ENCODE data around the gene CCDC89. TPM values are rescaled to one million over a fixed set of nuclear protein-coding genes. Genes with fewer than 3 reads are reported as not detected.

Gene CCDC89
- 2.6 and 5.6 TPM in 2 replicates for total RNA-seq (ENCODE audit: low replicate concordance)

DNA sequence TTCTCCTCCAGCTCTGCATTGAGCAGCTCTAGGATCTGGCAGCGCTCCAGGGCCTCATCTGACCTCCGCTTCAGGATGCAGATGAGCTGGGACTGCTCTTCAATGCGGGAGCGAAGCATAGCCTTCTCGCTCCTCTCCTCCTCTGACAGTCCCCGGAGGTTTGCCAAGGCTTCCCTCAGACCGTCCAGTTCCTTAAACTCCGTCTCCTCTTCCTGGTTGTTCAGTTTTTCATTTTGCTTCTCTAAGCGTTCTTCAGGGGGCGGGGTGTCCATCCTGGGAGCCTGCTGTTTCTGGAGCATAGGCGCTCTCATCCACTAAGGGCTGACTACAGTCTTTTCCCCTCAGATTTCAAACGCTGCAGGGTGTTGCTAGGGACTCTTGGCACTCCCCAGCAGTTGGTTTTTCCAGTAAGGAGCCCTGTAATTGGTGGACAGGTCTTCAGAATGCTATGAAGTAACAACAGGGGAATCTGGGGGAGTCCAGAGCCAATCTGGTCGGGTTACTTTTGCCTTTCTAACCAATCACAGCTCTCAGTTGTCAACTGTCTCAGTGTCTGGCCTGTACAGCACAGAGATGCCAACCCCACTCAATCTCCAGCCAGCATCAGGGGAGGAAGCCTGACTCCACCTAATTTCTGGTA is at the start of gene CCDC89:
Gene CCDC89 (minus strand): TSS at position 376 of the 640 bp plus-strand sequence. CDS start 65 bp downstream, at position 311.

DNA sequence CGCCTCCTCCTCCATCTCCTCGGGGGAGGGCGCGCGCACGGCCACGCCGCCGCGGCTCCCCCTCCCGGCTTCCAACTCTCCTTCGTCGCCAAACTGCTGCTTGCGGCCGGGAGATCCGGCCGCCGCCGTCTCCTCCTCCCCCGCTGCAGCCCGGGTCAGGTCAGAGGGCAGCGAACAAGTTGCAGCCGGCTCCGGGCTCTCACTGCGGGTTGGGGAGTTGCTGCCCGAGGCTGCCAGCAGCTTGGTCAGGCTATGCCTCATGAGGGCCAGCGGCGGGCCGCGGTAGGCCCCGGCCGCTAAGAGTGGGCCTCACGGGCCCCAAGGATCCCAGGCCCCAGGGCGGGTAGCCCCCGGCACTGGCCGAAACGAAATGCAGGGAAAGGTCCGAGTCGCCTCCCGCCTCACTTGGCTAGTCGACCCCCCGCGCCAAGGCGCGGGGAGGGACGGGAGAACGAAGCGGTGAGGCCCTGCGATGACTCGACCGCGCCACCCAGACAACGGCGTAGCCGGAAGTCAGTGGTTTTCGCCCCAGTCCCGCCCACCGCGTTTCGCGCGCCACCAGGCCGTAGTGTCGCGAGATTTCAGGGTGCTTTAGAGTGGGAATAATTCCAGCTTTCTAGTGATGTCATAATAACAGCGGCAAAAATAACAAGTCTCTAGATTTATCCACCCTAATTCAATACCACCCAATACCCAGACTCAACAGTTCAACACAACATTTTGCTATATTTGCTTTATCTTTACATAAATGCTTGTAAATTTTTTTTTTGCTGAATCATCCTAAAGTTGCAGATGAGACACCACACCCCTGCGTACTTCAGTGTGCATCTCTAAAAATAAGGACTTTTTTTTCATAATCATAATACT is 21.1 kb downstream of the CCDC89 start, which contains the start of gene CREBZF:
Gene CREBZF (minus strand): TSS at position 515 of the 867 bp plus-strand sequence. CDS start 254 bp downstream, at position 261.

DNA sequence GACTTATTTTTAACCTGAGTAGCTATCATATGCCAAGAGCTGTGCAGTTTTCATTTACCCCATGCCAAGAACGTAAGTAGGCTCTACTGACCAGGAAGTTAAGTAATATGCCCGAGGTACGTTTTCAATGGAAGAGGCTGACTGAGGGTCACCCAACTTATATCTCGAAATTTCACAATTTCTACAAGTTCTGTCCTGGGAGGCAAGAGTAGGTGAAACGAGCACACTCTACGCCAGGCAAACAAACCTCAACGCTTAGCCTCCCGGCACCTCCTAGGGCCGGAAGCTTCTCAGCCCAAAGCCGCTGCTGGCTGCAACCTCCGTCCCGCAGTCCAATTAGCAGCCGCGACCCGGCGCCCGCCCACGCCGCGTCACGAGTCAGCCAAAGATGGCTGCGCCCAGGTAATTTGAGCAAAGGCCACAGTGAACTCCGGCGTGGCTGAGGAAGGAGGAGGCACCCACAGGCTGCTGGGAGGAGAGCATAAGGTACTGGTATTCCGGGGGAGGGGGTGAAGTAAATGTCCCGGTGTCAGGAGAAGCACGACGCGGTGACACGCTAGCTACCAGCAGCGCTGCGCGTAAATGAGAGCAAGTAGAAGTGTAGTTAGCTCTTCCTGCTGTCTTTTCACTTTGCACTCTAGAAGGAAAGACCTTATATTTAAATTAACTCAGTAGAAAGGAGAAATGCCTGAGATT is 38.2 kb downstream of the CCDC89 start, which contains the start of gene TMEM126A:
Gene TMEM126A (plus strand): TSS at position 364 of the 696 bp plus-strand sequence. CDS start 2,289 bp downstream, outside the sequence.

Other genes with a start within 250 kb of the CCDC89 start
- gene DLG2, start 58.9 kb downstream of the CCDC89 start, total RNA-seq (ENCODE audit: low replicate concordance) = 0.45 and 4.6 TPM in 2 replicates
- gene TMEM126B, start 57.6 kb downstream of the CCDC89 start, total RNA-seq (ENCODE audit: low replicate concordance) = 27.3 and 47.4 TPM in 2 replicates
- gene TMEM126A, start 38.2 kb downstream of the CCDC89 start, total RNA-seq (ENCODE audit: low replicate concordance) = 20.7 and 33.9 TPM in 2 replicates
- 26.3 and 30.7 TPM in 2 replicates for gene CREBZF, start 21.1 kb downstream of the CCDC89 start, total RNA-seq (ENCODE audit: low replicate concordance)
- gene SYTL2, start 124.9 kb upstream of the CCDC89 start, total RNA-seq (ENCODE audit: low replicate concordance) = 2.9 and 18.8 TPM in 2 replicates
- not detected in 2 replicates for gene CCDC83, start 169.2 kb upstream of the CCDC89 start, total RNA-seq (ENCODE audit: low replicate concordance)